ENCODE measurements around the gene EML1. TPM values are rescaled to one million over a fixed set of nuclear protein-coding genes. Genes with fewer than 3 reads are reported as not detected.

The EML1 gene
- total RNA-seq, 1 experiment from 2014 or later: 7.2 TPM

DNA sequence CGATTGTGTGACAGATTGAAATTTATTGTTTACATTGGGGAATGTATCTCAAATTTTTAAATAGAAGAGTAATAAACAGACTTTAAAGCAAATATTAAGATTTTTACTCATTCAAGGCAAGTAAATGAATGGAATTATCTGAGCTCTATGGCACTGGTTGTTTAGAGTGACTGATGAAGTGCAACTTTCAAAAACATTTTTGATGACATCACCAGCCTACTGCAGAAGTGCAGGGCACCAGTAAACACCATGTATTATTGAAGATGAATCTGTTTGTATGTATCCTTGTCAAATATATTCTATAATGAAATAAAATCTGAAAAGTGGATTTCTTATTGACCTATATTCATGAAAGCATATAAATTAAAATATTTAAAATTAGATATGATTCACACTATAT lies 148.0 kb downstream of the EML1 start:
- no peak overlapping the region for H3K4me3 ChIP-seq (ENCODE audit: low read depth, low read length)
- H3K9me3 Mint-ChIP-seq (ENCODE audit: unreplicated experiment): no peaks in the 10 kb centered on the region
- no peak overlapping the region for H3K27ac Mint-ChIP-seq (ENCODE audit: unreplicated experiment)
- H3K27me3 ChIP-seq (replicated peaks; ENCODE audit: control insufficient read depth, insufficient read depth, low read length): no peaks in the 10 kb centered on the region
- H3K27me3 Mint-ChIP-seq (ENCODE audit: insufficient read depth, unreplicated experiment): no peaks in the 10 kb centered on the region
- H3K9me3 ChIP-seq: no peaks in the 10 kb centered on the region
- CTCF ChIA-PET: no interaction called here
- BruUV-seq (replicated peaks): no TSS peak
- no peaks in the 10 kb centered on the region for H3K4me1 Mint-ChIP-seq (ENCODE audit: low read depth, unreplicated experiment)
- POLR2A ChIA-PET: no interaction called here
- no peak for DNase-seq
- no peaks in the 10 kb centered on the region for H3K36me3 Mint-ChIP-seq (ENCODE audit: insufficient read depth, unreplicated experiment)
- no peaks in the 10 kb centered on the region for H3K36me3 ChIP-seq (ENCODE audit: control insufficient read depth, insufficient read depth, low read length)
- no peaks in the 10 kb centered on the region for H3K4me1 ChIP-seq
- intact Hi-C loops (cut with micrococcal nuclease; ENCODE audit: unreplicated experiment): no loop called here
- H3K4me3 Mint-ChIP-seq (ENCODE audit: unreplicated experiment): no peak overlapping the region
- no peak for TF ChIP-seq CTCF (IDR thresholded peaks at IDR 0.05; ENCODE audit: insufficient read depth in 1 of 2, low read depth in 1 of 2, low read length in 1 of 2, severe bottlenecking in 1 of 2, unreplicated experiment in 1 of 2)

GRCh38 chr14:99943620-99944019 lies 150.4 kb downstream of the EML1 start:
- ChIA-PET CTCF (no interaction called here), POLR2A (no interaction called here)
- Mint-ChIP-seq H3K4me1 (ENCODE audit: low read depth, unreplicated experiment) (no peaks in the 10 kb centered on the region), H3K9me3 (ENCODE audit: unreplicated experiment) (no peaks in the 10 kb centered on the region), H3K27me3 (ENCODE audit: insufficient read depth, unreplicated experiment) (no peaks in the 10 kb centered on the region), H3K36me3 (ENCODE audit: insufficient read depth, unreplicated experiment) (no peaks in the 10 kb centered on the region), H3K27ac (ENCODE audit: unreplicated experiment) (no peak overlapping the region), H3K4me3 (ENCODE audit: unreplicated experiment) (no peak overlapping the region)
- no peaks in the 10 kb centered on the region for H3K9me3 ChIP-seq
- intact Hi-C loops (cut with micrococcal nuclease; ENCODE audit: unreplicated experiment): no loop called here
- no TSS peak for BruUV-seq (replicated peaks)
- H3K27me3 ChIP-seq (replicated peaks; ENCODE audit: control insufficient read depth, insufficient read depth, low read length): no peaks in the 10 kb centered on the region
- no peak overlapping the region for H3K4me3 ChIP-seq (ENCODE audit: low read depth, low read length)
- H3K36me3 ChIP-seq (ENCODE audit: control insufficient read depth, insufficient read depth, low read length): no peaks in the 10 kb centered on the region
- TF ChIP-seq CTCF (IDR thresholded peaks at IDR 0.05; ENCODE audit: insufficient read depth in 1 of 2, low read depth in 1 of 2, low read length in 1 of 2, severe bottlenecking in 1 of 2, unreplicated experiment in 1 of 2): no peak
- DNase-seq: no peak
- H3K4me1 ChIP-seq: no peaks in the 10 kb centered on the region

DNA sequence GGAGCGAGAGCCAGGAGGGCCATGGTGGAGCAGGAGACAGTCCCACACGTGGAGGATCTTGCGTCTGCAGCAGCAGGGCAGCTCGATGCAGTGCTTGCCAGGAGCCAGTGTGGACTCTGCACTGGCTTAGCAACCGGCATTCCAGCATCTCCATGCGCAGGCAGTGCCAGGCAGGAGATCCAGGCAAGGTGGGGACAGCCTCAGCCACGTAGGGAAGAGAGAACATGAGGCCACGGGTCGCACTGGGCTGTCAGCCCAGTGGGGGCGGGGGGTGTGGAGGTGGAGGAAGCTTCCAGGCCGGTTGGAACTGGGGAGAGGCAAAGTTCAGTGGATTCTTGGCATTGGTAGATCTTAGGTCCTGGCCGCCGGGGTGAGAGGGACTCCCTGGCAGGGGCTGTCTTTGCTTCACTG lies 151.0 kb downstream of the EML1 start:
- Mint-ChIP-seq H3K4me1 (ENCODE audit: low read depth, unreplicated experiment) (no peaks in the 10 kb centered on the region), H3K9me3 (ENCODE audit: unreplicated experiment) (no peaks in the 10 kb centered on the region), H3K4me3 (ENCODE audit: unreplicated experiment) (no peak overlapping the region), H3K36me3 (ENCODE audit: insufficient read depth, unreplicated experiment) (no peaks in the 10 kb centered on the region), H3K27me3 (ENCODE audit: insufficient read depth, unreplicated experiment) (no peaks in the 10 kb centered on the region), H3K27ac (ENCODE audit: unreplicated experiment) (no peak overlapping the region)
- H3K27me3 ChIP-seq (replicated peaks; ENCODE audit: control insufficient read depth, insufficient read depth, low read length): no peaks in the 10 kb centered on the region
- DNase-seq: no peak
- intact Hi-C loops (cut with micrococcal nuclease; ENCODE audit: unreplicated experiment): no loop called here
- ChIA-PET CTCF (no interaction called here), POLR2A (no interaction called here)
- no peaks in the 10 kb centered on the region for H3K36me3 ChIP-seq (ENCODE audit: control insufficient read depth, insufficient read depth, low read length)
- TF ChIP-seq CTCF (IDR thresholded peaks at IDR 0.05; ENCODE audit: insufficient read depth in 1 of 2, low read depth in 1 of 2, low read length in 1 of 2, severe bottlenecking in 1 of 2, unreplicated experiment in 1 of 2): no peak
- H3K4me1 ChIP-seq: no peaks in the 10 kb centered on the region
- no peaks in the 10 kb centered on the region for H3K9me3 ChIP-seq
- no peak overlapping the region for H3K4me3 ChIP-seq (ENCODE audit: low read depth, low read length)
- BruUV-seq (replicated peaks): no TSS peak
